Subcutaneous adipose tissue (tissue), 4 donors: ENCODE data around the gene LRRC3C. TPM values are rescaled to one million over a fixed set of nuclear protein-coding genes. Genes with fewer than 3 reads are reported as not detected.

Experiments
- CTCF ChIP-seq: fragments of 450-650 bp; IDR thresholded peaks from one replicate; pipeline ENCODE4 v1.5.1; 2016; ENCODE audit warnings: low read depth, mild to moderate bottlenecking, control low read depth, antibody characterized with exemption, moderate library complexity
- total RNA-seq, 4 donors: library from RNA; depleted of rRNA; stranded (reverse); fragments of >200 nt; gene quantifications; one replicate each; pipeline ENCODE4 v1.1.0, GENCODE V29; 2016

The LRRC3C gene
- total RNA-seq, 4 donors from 2014 or later = not detected

- TF ChIP-seq CTCF = no peak
Measured at GRCh38 chr17:39933912-39934311, 6.4 kb downstream of the LRRC3C start.

- TF ChIP-seq CTCF = no peak
Measured at GRCh38 chr17:39934324-39934723, 6.8 kb downstream of the LRRC3C start.

GRCh38 chr17:39935909-39936308 is 8.4 kb downstream of the LRRC3C start:
- no peak for TF ChIP-seq CTCF

GRCh38 chr17:39937447-39937846 is 9.9 kb downstream of the LRRC3C start:
- TF ChIP-seq CTCF = no peak

GRCh38 chr17:39938140-39938869 is 10.8 kb downstream of the LRRC3C start:
- no peak for TF ChIP-seq CTCF

GRCh38 chr17:39939106-39939505 is 11.6 kb downstream of the LRRC3C start:
- TF ChIP-seq CTCF = no peak

GRCh38 chr17:39939588-39940419 is 12.3 kb downstream of the LRRC3C start:
- TF ChIP-seq CTCF = no peak
